Upper lobe of left lung (tissue), 6 donors: Measurements from ENCODE around the gene AP3B2. TPM values are rescaled to one million over a fixed set of nuclear protein-coding genes. Genes with fewer than 3 reads are reported as not detected.

Experiments used
- ATAC-seq, 2 donors: fragments of 200-7000 bp; cut with Tn5 transposase; one replicate each; pipeline ENCODE4 v1.9.1; 2022; ENCODE audit warnings: mild to moderate bottlenecking in 2 of 2, moderate library complexity in 2 of 2; ENCODE audit not compliant: low FRiP score in 2 of 2
- DNase-seq, 2 donors: peaks; one replicate each; pipeline ENCODE4 v3.0.0-alpha.2; 2019 to 2020
- H3K27ac ChIP-seq, 4 donors: fragments of 200-600 bp; sonication (generic); one replicate each; pipeline ENCODE4 v1.5.1; 2016 to 2019
- H3K27me3 ChIP-seq, 4 donors: fragments of 200-600 bp; sonication (generic); one replicate each; pipeline ENCODE4 v1.5.1; 2017 to 2019
- H3K36me3 ChIP-seq, 4 donors: fragments of 200-600 bp; sonication (generic); one replicate each; pipeline ENCODE4 v1.5.1; 2016 to 2019
- H3K4me1 ChIP-seq, 4 donors: fragments of 200-600 bp; sonication (generic); one replicate each; pipeline ENCODE4 v1.5.1; 2018 to 2019
- H3K4me3 ChIP-seq, 4 donors: fragments of 200-600 bp; sonication (generic); one replicate each; pipeline ENCODE4 v1.5.1; 2017 to 2019; ENCODE audit warnings: mild to moderate bottlenecking in 2 of 4, moderate library complexity in 1 of 4
- H3K9me3 ChIP-seq, 4 donors: fragments of 200-600 bp; sonication (generic); one replicate each; pipeline ENCODE4 v1.5.1; 2018 to 2019
- EP300 ChIP-seq, 4 donors: sonication (generic); formaldehyde crosslinking; IDR thresholded peaks; one replicate each; pipeline ENCODE4 v1.5.1; 2017; ENCODE audit warnings: antibody characterized with exemption in 4 of 4, control low read depth in 2 of 4
- POLR2A ChIP-seq, 4 donors: fragments of 450-650 bp; IDR thresholded peaks; one replicate each; pipeline ENCODE4 v1.5.1; 2016 to 2017; ENCODE audit warnings: antibody characterized with exemption in 4 of 4, mild to moderate bottlenecking in 2 of 4
- POLR2AphosphoS5 ChIP-seq, 2 donors: sonication (generic); formaldehyde crosslinking; IDR thresholded peaks; one replicate each; pipeline ENCODE4 v1.5.1; 2017; ENCODE audit warnings: antibody characterized with exemption in 2 of 2
- WGBS, 2 donors: methylation state at CpG; one replicate each; pipeline ENCODE4 v1.1.5; 2017 to 2018; 5-methylcytosine and 5-hydroxymethylcytosine counted together
- total RNA-seq, 6 donors: library from RNA; depleted of rRNA in 4 of 6; stranded (reverse); fragments of >200 nt in 4 of 6; gene quantifications; one replicate each; pipeline versions ENCODE4 v1.1.0 to v1.2.1, GENCODE V29; 2016 to 2021
- TF ChIP-seq, protein P1 (sequence below), 6 experiments: fragments of 450-650 bp in 4 of 6; fragments of 200-600 bp in 2 of 6; sonication (generic) in 2 of 6; IDR thresholded peaks; one replicate each; pipeline ENCODE4 v1.5.1; 2016 to 2019; ENCODE audit warnings: antibody characterized with exemption in 6 of 6
- donor health status: DM: no; HTN: no; CAD: no; lungs with moderate emphysema.
- donor health status: DM: no; HTN: yes; CAD: no; lungs with severe emphysema.

Gene AP3B2
- total RNA-seq, 6 donors from 2014 or later: 0.39 to 25.1 (median 3.8) TPM

DNA sequence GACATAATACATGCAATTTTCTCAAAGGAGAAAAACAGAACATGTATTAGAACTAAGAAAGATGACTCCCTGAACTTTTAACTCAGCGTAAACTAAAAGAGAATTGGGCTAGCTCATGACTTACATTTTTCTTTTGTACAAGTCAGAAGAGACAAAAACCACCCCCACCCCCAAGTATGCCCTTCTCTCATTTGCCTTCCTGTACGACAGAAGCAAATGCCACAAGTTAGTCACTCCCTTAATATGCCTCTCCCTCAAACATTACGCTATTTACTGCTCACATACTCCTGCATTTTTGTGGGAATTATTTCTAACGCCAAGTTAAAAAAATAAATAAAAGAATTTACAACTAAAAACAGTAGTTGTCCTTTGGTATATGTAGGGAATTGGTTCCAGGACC, 84.5 kb downstream of the AP3B2 start:
- H3K36me3 ChIP-seq: no peaks in the 10 kb centered on the region
- no peak for DNase-seq
- H3K27ac ChIP-seq: no peak overlapping the region
- WGBS, 2 donors: 84 to 88% methylated on average over 4 of the region's 4 CpGs
- H3K4me1 ChIP-seq: no peaks in the 10 kb centered on the region
- no peak for ATAC-seq
- TF ChIP-seq EP300 (IDR thresholded peaks at IDR 0.05) (no peak), POLR2A (IDR thresholded peaks at IDR 0.05) (no peak), POLR2AphosphoS5 (IDR thresholded peaks at IDR 0.05) (no peak)
- TF ChIP-seq, protein P1, sequence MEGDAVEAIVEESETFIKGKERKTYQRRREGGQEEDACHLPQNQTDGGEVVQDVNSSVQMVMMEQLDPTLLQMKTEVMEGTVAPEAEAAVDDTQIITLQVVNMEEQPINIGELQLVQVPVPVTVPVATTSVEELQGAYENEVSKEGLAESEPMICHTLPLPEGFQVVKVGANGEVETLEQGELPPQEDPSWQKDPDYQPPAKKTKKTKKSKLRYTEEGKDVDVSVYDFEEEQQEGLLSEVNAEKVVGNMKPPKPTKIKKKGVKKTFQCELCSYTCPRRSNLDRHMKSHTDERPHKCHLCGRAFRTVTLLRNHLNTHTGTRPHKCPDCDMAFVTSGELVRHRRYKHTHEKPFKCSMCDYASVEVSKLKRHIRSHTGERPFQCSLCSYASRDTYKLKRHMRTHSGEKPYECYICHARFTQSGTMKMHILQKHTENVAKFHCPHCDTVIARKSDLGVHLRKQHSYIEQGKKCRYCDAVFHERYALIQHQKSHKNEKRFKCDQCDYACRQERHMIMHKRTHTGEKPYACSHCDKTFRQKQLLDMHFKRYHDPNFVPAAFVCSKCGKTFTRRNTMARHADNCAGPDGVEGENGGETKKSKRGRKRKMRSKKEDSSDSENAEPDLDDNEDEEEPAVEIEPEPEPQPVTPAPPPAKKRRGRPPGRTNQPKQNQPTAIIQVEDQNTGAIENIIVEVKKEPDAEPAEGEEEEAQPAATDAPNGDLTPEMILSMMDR (IDR thresholded peaks at IDR 0.05): no peak
- no peak overlapping the region for H3K4me3 ChIP-seq
- H3K27me3 ChIP-seq: no peaks in the 10 kb centered on the region
- no peaks in the 10 kb centered on the region for H3K9me3 ChIP-seq

GRCh38 chr15:82624438-82624837, 85.2 kb downstream of the AP3B2 start:
- no peak for ATAC-seq
- Histone ChIP-seq H3K36me3 (no peaks in the 10 kb centered on the region), H3K9me3 (no peaks in the 10 kb centered on the region), H3K27ac (no peak overlapping the region), H3K4me3 (no peak overlapping the region), H3K4me1 (no peaks in the 10 kb centered on the region), H3K27me3 (no peaks in the 10 kb centered on the region)
- DNase-seq: no peak
- 79 to 87% methylated on average over 3 of the region's 3 CpGs for WGBS, 2 donors
- no peak for TF ChIP-seq POLR2A (IDR thresholded peaks at IDR 0.05)
- TF ChIP-seq, protein P1 (IDR thresholded peaks at IDR 0.05): no peak
- no peak for TF ChIP-seq POLR2AphosphoS5 (IDR thresholded peaks at IDR 0.05)
- TF ChIP-seq EP300 (IDR thresholded peaks at IDR 0.05): no peak

DNA sequence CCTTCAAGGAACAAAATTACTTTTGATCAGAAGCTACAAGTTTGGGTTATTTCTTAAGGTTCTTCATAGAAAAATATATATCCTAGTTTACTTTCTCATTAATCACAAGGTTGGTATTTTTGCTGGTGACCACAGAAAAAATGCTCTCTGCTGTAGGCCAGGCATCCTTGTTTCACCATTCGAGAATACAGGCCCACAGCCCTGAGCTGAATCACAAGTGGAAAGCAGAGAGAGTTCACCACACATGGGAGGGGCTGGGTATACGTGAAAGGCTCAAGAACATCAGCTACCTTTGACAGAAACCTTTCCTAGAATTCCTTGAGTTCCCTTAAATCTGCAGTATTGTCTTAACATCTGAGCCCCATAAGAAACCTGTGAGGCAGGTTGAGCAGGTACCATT, 85.7 kb downstream of the AP3B2 start:
- ATAC-seq (no peak), DNase-seq (no peak)
- Histone ChIP-seq H3K36me3 (no peaks in the 10 kb centered on the region), H3K4me3 (no peak overlapping the region), H3K27ac (no peak overlapping the region), H3K9me3 (no peaks in the 10 kb centered on the region), H3K4me1 (no peaks in the 10 kb centered on the region), H3K27me3 (no peaks in the 10 kb centered on the region)
- TF ChIP-seq POLR2A (IDR thresholded peaks at IDR 0.05): no peak
- TF ChIP-seq, protein P1 (IDR thresholded peaks at IDR 0.05): no peak
- 57 to 63% methylated on average over 2 of the region's 2 CpGs for WGBS, 2 donors

- 48 to 50% methylated on average over 1 of the region's 1 CpG for WGBS, 2 donors
- TF ChIP-seq, protein P1 (IDR thresholded peaks at IDR 0.05): no peak
- no peak for TF ChIP-seq POLR2A (IDR thresholded peaks at IDR 0.05)
- TF ChIP-seq EP300 (IDR thresholded peaks at IDR 0.05): no peak
- no peak for TF ChIP-seq POLR2AphosphoS5 (IDR thresholded peaks at IDR 0.05)
- ATAC-seq: no peak
- H3K4me3 ChIP-seq: no peak overlapping the region
- no peaks in the 10 kb centered on the region for H3K9me3 ChIP-seq
- no peak overlapping the region for H3K27ac ChIP-seq
- no peak for DNase-seq
- no peaks in the 10 kb centered on the region for H3K4me1 ChIP-seq
- H3K27me3 ChIP-seq: no peaks in the 10 kb centered on the region
- no peaks in the 10 kb centered on the region for H3K36me3 ChIP-seq
Measured at GRCh38 chr15:82621970-82622369, 87.7 kb downstream of the AP3B2 start.

GRCh38 chr15:82613747-82614146, 95.9 kb downstream of the AP3B2 start:
- Histone ChIP-seq H3K4me1 (no peaks in the 10 kb centered on the region), H3K36me3 (no peaks in the 10 kb centered on the region), H3K4me3 (no peak overlapping the region), H3K27ac (no peak overlapping the region), H3K9me3 (no peaks in the 10 kb centered on the region), H3K27me3 (no peaks in the 10 kb centered on the region)
- WGBS, 2 donors: 74 to 75% methylated on average over 7 to 12 of the region's 12 CpGs
- peak; percentile 21 to 43 for ATAC-seq
- DNase-seq: peak in 1 of 2 donors; percentile 53
- no peak for TF ChIP-seq POLR2A (IDR thresholded peaks at IDR 0.05)
- TF ChIP-seq POLR2AphosphoS5 (IDR thresholded peaks at IDR 0.05): no peak
- no peak for TF ChIP-seq EP300 (IDR thresholded peaks at IDR 0.05)
- TF ChIP-seq, protein P1 (IDR thresholded peaks at IDR 0.05): no peak
